MM.1S (cell line): Measurements from ENCODE around the gene KRTAP9-6.

Source experiments
- DNase-seq: peaks from one replicate; pipeline ENCODE4 v3.0.0-alpha.2; 2015
- H2AFZ ChIP-seq: fragments of 300-600 bp; sonication (generic); 2 replicates; pipeline ENCODE4 v1.6.0; 2016; ENCODE audit warnings: antibody characterized with exemption, low read length
- H3F3A ChIP-seq: fragments of 300-600 bp; sonication (generic); 2 replicates; pipeline ENCODE4 v1.6.1; 2016; ENCODE audit warnings: mild to moderate bottlenecking, antibody characterized with exemption, low read length, moderate library complexity, mixed read lengths; ENCODE audit not compliant: insufficient read depth
- H3K27ac ChIP-seq: fragments of 300-600 bp; sonication (generic); 2 replicates; pipeline ENCODE4 v1.5.1; 2016; ENCODE audit warnings: mild to moderate bottlenecking, low read length
- H3K27me3 ChIP-seq: fragments of 300-600 bp; sonication (generic); replicated peaks from 2 replicates; pipeline ENCODE4 v1.6.0; 2016; ENCODE audit warnings: low read length; ENCODE audit not compliant: insufficient read depth
- H3K36me3 ChIP-seq: fragments of 300-600 bp; sonication (generic); replicated peaks from 2 replicates; pipeline ENCODE4 v1.6.1; 2016; ENCODE audit warnings: mild to moderate bottlenecking, low read length, mixed read lengths; ENCODE audit not compliant: insufficient read depth
- H3K4me1 ChIP-seq: fragments of 300-600 bp; sonication (generic); 2 replicates; pipeline ENCODE4 v1.6.1; 2016; ENCODE audit warnings: low read length, mixed read lengths
- H3K4me2 ChIP-seq: fragments of 300-600 bp; sonication (generic); 2 replicates; pipeline ENCODE4 v1.6.0; 2016; ENCODE audit warnings: low read depth, low read length
- H3K4me3 ChIP-seq: fragments of 300-600 bp; sonication (generic); 2 replicates; pipeline ENCODE4 v1.5.1; 2016; ENCODE audit warnings: low read length, mixed read lengths
- H3K79me2 ChIP-seq: fragments of 300-600 bp; sonication (generic); 2 replicates; pipeline ENCODE4 v1.6.1; 2016; ENCODE audit warnings: mixed run types, low read length, mixed read lengths
- H3K9ac ChIP-seq: fragments of 300-600 bp; sonication (generic); 2 replicates; pipeline ENCODE4 v1.6.1; 2016; ENCODE audit warnings: low read length, mixed read lengths
- H3K9me2 ChIP-seq: fragments of 300-600 bp; sonication (generic); replicated peaks from 2 replicates; pipeline ENCODE4 v1.6.1; 2016; ENCODE audit warnings: mild to moderate bottlenecking, low read length, mixed read lengths; ENCODE audit not compliant: insufficient read depth
- H3K9me3 ChIP-seq: fragments of 300-600 bp; sonication (generic); replicated peaks from 2 replicates; pipeline ENCODE4 v1.6.1; 2016; ENCODE audit warnings: mild to moderate bottlenecking, low read length, mixed read lengths; ENCODE audit not compliant: insufficient read depth
- H4K20me1 ChIP-seq: fragments of 300-600 bp; sonication (generic); 2 replicates; pipeline ENCODE4 v1.6.1; 2016; ENCODE audit warnings: mild to moderate bottlenecking, low read length, moderate library complexity, mixed read lengths; ENCODE audit not compliant: insufficient read depth
- EZH2 ChIP-seq: fragments of 300-600 bp; sonication (generic); optimal IDR thresholded peaks from 2 replicates; pipeline ENCODE3; 2017; ENCODE audit warnings: low read depth, mild to moderate bottlenecking, antibody characterized with exemption, low read length, mixed read lengths
- TF ChIP-seq, protein P1 (sequence below): fragments of 300-600 bp; sonication (generic); IDR thresholded peaks from 2 replicates; pipeline ENCODE4 v1.5.1; 2016; ENCODE audit warnings: antibody characterized with exemption, low read length, mixed read lengths

KRTAP9-6 gene

DNA sequence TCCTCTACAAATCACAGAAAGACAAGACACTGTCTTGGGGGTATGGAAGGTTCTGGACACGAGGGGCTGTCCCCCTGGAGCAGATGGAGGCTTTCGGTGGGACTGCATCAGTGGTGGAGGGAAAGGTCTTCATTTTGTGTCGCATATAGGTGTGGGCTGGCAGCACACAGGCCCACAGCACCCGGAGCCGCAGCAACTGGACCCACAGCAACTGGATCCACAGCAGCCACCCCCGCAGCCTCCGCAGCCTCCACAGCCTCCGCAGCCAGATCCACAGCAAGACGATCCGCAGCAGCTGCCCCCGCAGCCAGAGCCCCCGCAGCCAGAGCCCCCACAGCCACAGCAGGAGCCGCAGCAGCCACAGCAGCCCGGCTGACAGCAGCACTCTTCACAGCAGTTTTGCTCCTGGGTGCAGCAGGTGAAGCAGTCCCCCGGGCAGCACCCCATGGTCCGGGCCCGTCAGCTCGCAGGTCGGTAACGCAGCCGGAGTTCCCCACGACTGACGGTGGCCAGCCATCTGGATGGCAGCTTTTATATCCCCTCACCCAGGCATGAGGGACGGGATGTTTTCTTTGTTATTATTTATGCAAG is 50.1 kb downstream of the KRTAP9-6 start, which contains the start of gene KRTAP17-1:
KRTAP17-1 (minus strand) TSS at position 507 of the 591 bp plus-strand sequence; CDS start at position 447, 60 bp downstream.
- Histone ChIP-seq H3K9me3 (no peaks in the 10 kb centered on the region), H3K9me2 (no peaks in the 10 kb centered on the region), H2AFZ (no peak within 1 kb of the TSS), H3K9ac (no peak within 1 kb of the TSS), H3K4me1 (no peaks in the 10 kb centered on the region), H3K4me2 (no peak within 1 kb of the TSS), H3F3A (no peaks in the 10 kb centered on the region), H3K4me3 (no peak within 1 kb of the TSS), H3K36me3 (no peaks in the 10 kb centered on the region), H3K27ac (no peak within 1 kb of the TSS), H3K79me2 (no peaks in the 10 kb centered on the region), H4K20me1 (no peaks in the 10 kb centered on the region), H3K27me3 (no peaks in the 10 kb centered on the region)
- DNase-seq: no peak
- TF ChIP-seq EZH2: no peak
- TF ChIP-seq, protein P1, sequence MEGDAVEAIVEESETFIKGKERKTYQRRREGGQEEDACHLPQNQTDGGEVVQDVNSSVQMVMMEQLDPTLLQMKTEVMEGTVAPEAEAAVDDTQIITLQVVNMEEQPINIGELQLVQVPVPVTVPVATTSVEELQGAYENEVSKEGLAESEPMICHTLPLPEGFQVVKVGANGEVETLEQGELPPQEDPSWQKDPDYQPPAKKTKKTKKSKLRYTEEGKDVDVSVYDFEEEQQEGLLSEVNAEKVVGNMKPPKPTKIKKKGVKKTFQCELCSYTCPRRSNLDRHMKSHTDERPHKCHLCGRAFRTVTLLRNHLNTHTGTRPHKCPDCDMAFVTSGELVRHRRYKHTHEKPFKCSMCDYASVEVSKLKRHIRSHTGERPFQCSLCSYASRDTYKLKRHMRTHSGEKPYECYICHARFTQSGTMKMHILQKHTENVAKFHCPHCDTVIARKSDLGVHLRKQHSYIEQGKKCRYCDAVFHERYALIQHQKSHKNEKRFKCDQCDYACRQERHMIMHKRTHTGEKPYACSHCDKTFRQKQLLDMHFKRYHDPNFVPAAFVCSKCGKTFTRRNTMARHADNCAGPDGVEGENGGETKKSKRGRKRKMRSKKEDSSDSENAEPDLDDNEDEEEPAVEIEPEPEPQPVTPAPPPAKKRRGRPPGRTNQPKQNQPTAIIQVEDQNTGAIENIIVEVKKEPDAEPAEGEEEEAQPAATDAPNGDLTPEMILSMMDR: no peak
